NCI-H345 treated with DMSO at 0.1 percent for 48 hours (cell line): Measurements from ENCODE around the gene SYP.

Source experiments
- DNase-seq: peaks from one replicate; lab custom pipeline; 2025; ENCODE audit not compliant: unreplicated experiment; lab: John Stamatoyannopoulos, UW

SYP gene

GRCh38 chrX:49199906-49200771, at the start of gene SYP:
Gene SYP, minus strand, starts transcription at chrX:49200193. Its CDS starts 7 bp downstream, at chrX:49200186.
- peak; percentile 75 for DNase-seq

GRCh38 chrX:49249616-49250015, 49.6 kb upstream of the SYP start:
- no peak for DNase-seq

GRCh38 chrX:49249071-49249470, 49.1 kb upstream of the SYP start:
- no peak for DNase-seq

GRCh38 chrX:49247916-49248811, 48.2 kb upstream of the SYP start:
- peak; percentile 4 for DNase-seq

- no peak for DNase-seq
These were observed 47.4 kb upstream of the SYP start for GRCh38 chrX:49247346-49247745.

- DNase-seq, result no peak
These were observed 46.5 kb upstream of the SYP start for GRCh38 chrX:49246541-49246940.

GRCh38 chrX:49244207-49244606, 44.2 kb upstream of the SYP start:
- DNase-seq, result no peak

- DNase-seq, result no peak
These were observed 43.2 kb upstream of the SYP start for GRCh38 chrX:49243166-49243565.

GRCh38 chrX:49242545-49243066, 42.6 kb upstream of the SYP start:
- no peak for DNase-seq

- DNase-seq, result no peak
These were observed 38.7 kb upstream of the SYP start for GRCh38 chrX:49238735-49239134.

GRCh38 chrX:49237060-49237459, 37.1 kb upstream of the SYP start:
- DNase-seq, result no peak

GRCh38 chrX:49233887-49234555, 34.0 kb upstream of the SYP start:
- DNase-seq, result no peak

GRCh38 chrX:49233176-49233575, 33.2 kb upstream of the SYP start, which contains the start of gene CACNA1F:
Gene CACNA1F, minus strand, starts transcription at chrX:49233340. Its CDS starts 31 bp downstream, at chrX:49233309.
- no peak for DNase-seq

- DNase-seq, result no peak
These were observed 32.5 kb upstream of the SYP start for GRCh38 chrX:49232525-49232924.

GRCh38 chrX:49231333-49232000, 31.5 kb upstream of the SYP start:
- DNase-seq, result no peak

- peak; percentile 37 for DNase-seq
These were observed 30.7 kb upstream of the SYP start for GRCh38 chrX:49230500-49231232.

- DNase-seq, result no peak
These were observed 28.2 kb upstream of the SYP start for GRCh38 chrX:49228185-49228584.

GRCh38 chrX:49227726-49228125, 27.7 kb upstream of the SYP start:
- no peak for DNase-seq

GRCh38 chrX:49226946-49227345, 27.0 kb upstream of the SYP start:
- DNase-seq, result no peak

GRCh38 chrX:49225858-49226257, 25.9 kb upstream of the SYP start:
- no peak for DNase-seq
